Naive thymus-derived CD8-positive, alpha-beta T cell (primary cell): Measurements from ENCODE around the gene TRIM67. TPM values are rescaled to one million over a fixed set of nuclear protein-coding genes. Genes with fewer than 3 reads are reported as not detected.
A peak's percentile ranks its signal among the peaks of the same experiment; 100 is the strongest.

Experiments used
- ATAC-seq, 2 donors: fragments of 150-1000 bp; cut with Tn5 transposase in 1 of 2; sonication (Bioruptor Pico), chemical (Tn5 transposase) in 1 of 2; 1 replicate in 1 of 2; 2 replicates in 1 of 2; pipeline ENCODE4 v1.10.0; 2021; ENCODE audit warnings: mild to moderate bottlenecking in 2 of 2, moderate library complexity in 2 of 2
- POLR2A ChIA-PET: fragments of 350-600 bp; sonication (Branson Sonifier 250); formaldehyde crosslinking; loops from one replicate; lab custom pipeline; 2021; ENCODE audit warnings: antibody characterized with exemption; lab: Charles Lee
- DNase-seq, 10 donors: peaks; one replicate each; pipeline versions ENCODE4 v3.0.0 to v3.0.0-alpha.2; 2020 to 2022
- H3K27ac Mint-ChIP-seq, 10 donors: one replicate each; pipeline ENCODE4 v1.8.0; 2020 to 2022; ENCODE audit warnings: mild to moderate bottlenecking in 10 of 10, mixed read lengths in 10 of 10, moderate library complexity in 4 of 10, inconsistent platforms in 1 of 10
- H3K27me3 Mint-ChIP-seq, 5 donors: one replicate each; pipeline ENCODE4 v1.8.0; 2021 to 2022; ENCODE audit warnings: mixed read lengths in 5 of 5
- H3K36me3 Mint-ChIP-seq, 3 donors: one replicate each; pipeline ENCODE4 v1.8.0; 2020 to 2022; ENCODE audit warnings: mixed read lengths in 3 of 3, mild to moderate bottlenecking in 2 of 3, inconsistent platforms in 1 of 3
- H3K4me1 Mint-ChIP-seq, 4 donors: one replicate each; pipeline ENCODE4 v1.8.0; 2021 to 2022; ENCODE audit warnings: mixed read lengths in 4 of 4
- H3K4me3 Mint-ChIP-seq, 10 donors: one replicate each; pipeline ENCODE4 v1.8.0; 2020 to 2022; ENCODE audit warnings: mild to moderate bottlenecking in 10 of 10, mixed read lengths in 10 of 10, moderate library complexity in 6 of 10, inconsistent platforms in 1 of 10
- H3K9me3 Mint-ChIP-seq, 9 donors: one replicate each; pipeline ENCODE4 v1.8.0; 2020 to 2022; ENCODE audit warnings: mixed read lengths in 9 of 9, mild to moderate bottlenecking in 3 of 9, inconsistent platforms in 1 of 9, moderate library complexity in 1 of 9
- polyA plus RNA-seq, 3 donors: library from polyadenylated mRNA; unstranded; fragments of 300-500 nt; fragmentation: Illumina TruSeq; gene quantifications; one replicate each; pipeline ENCODE4 v1.2.3, GENCODE V29; 2021
- total RNA-seq, 8 experiments: library from RNA in 2 of 8; stranded (reverse) in 2 of 8; gene quantifications; one replicate each; pipeline ENCODE4 v1.2.3 and lab custom pipeline; 2021 to 2026

TRIM67 gene
- total and polyA plus RNA-seq, 5 experiments from 2014 or later, result not detected

- no peak for ATAC-seq
- Mint-ChIP-seq H3K27ac (no peak overlapping the region), H3K9me3 (no peaks in the 10 kb centered on the region), H3K4me3 (peak overlapping the region in 3 of 10 donors; percentile 7 to 28 (median 11)), H3K27me3 (no peaks in the 10 kb centered on the region), H3K4me1 (peaks cover 32 to 81% (median 75%) of the 10 kb centered on the region in 4 donors), H3K36me3 (peaks cover 8 to 72% (median 27%) of the 10 kb centered on the region in 3 donors)
- POLR2A ChIA-PET, result no interaction called here
- no peak for DNase-seq
These were observed 73.8 kb downstream of the TRIM67 start for GRCh38 chr1:231235526-231236207.

GRCh38 chr1:231236208-231236591 is 74.3 kb downstream of the TRIM67 start:
- no peak for ATAC-seq
- no peak for DNase-seq
- peaks cover 0 to 1% (median 0%) of the 10 kb centered on the region in 5 donors for H3K27me3 Mint-ChIP-seq
- no peak overlapping the region for H3K27ac Mint-ChIP-seq
- peaks cover 8 to 66% (median 27%) of the 10 kb centered on the region in 3 donors for H3K36me3 Mint-ChIP-seq
- H3K4me3 Mint-ChIP-seq, result peak overlapping the region in 4 of 10 donors; percentile 7 to 28 (median 16)
- POLR2A ChIA-PET, result no interaction called here
- H3K4me1 Mint-ChIP-seq, result peaks cover 26 to 76% (median 71%) of the 10 kb centered on the region in 4 donors
- H3K9me3 Mint-ChIP-seq, result no peaks in the 10 kb centered on the region

GRCh38 chr1:231236938-231237337 is 75.1 kb downstream of the TRIM67 start:
- Mint-ChIP-seq H3K36me3 (peaks cover 8 to 60% (median 27%) of the 10 kb centered on the region in 3 donors), H3K4me3 (peak overlapping the region in 3 of 10 donors; percentile 10 to 52 (median 39)), H3K27ac (no peak overlapping the region), H3K4me1 (peaks cover 26 to 75% (median 72%) of the 10 kb centered on the region in 4 donors), H3K27me3 (peaks cover 0 to 1% (median 0%) of the 10 kb centered on the region in 5 donors), H3K9me3 (no peaks in the 10 kb centered on the region)
- DNase-seq (no peak), ATAC-seq (no peak)
- POLR2A ChIA-PET, result no interaction called here

- POLR2A ChIA-PET, result interaction anchor here (0.9 kb wide), 1 partner anchor 100 kb away, joined by 4 read pairs; the partner anchor contains the start of genes EXOC8 and SPRTN
- Mint-ChIP-seq H3K9me3 (no peaks in the 10 kb centered on the region), H3K4me1 (peaks cover 29 to 79% (median 74%) of the 10 kb centered on the region in 4 donors), H3K36me3 (peaks cover 8 to 50% (median 27%) of the 10 kb centered on the region in 3 donors), H3K4me3 (peak overlapping the region in 3 of 10 donors; percentile 21 to 63 (median 37)), H3K27ac (peak overlapping the region in 2 of 10 donors; percentile 18 to 55), H3K27me3 (peaks cover 0 to 1% (median 0%) of the 10 kb centered on the region in 5 donors)
- no peak for DNase-seq
- no peak for ATAC-seq
These were observed 76.4 kb downstream of the TRIM67 start for GRCh38 chr1:231238298-231238697.

- Mint-ChIP-seq H3K9me3 (no peaks in the 10 kb centered on the region), H3K4me1 (peaks cover 33 to 84% (median 79%) of the 10 kb centered on the region in 4 donors), H3K36me3 (peaks cover 8 to 33% (median 23%) of the 10 kb centered on the region in 3 donors), H3K27me3 (peaks cover 0 to 1% (median 0%) of the 10 kb centered on the region in 5 donors), H3K27ac (peak overlapping the region; percentile 95 to 99 (median 98)), H3K4me3 (peak overlapping the region; percentile 92 to 99 (median 97))
- ATAC-seq (peak in 1 of 2 donors; percentile 2), DNase-seq (no peak)
- POLR2A ChIA-PET, result interaction anchor here (0.7 to 1.7 kb wide), 2 partner anchors 24 to 97 kb away, joined by 3 to 8 read pairs; partner anchors contain the start of genes EXOC8 and SPRTN
These were observed 78.6 kb downstream of the TRIM67 start for GRCh38 chr1:231240531-231240882.

- POLR2A ChIA-PET, result interaction anchor here (0.9 to 1.7 kb wide), 5 partner anchors 10 to 262 kb away, joined by 3 to 8 read pairs (median 4); partner anchors contain the start of genes ARV1, EXOC8, SPRTN and TTC13
- ATAC-seq (peak; percentile 96 to 97), DNase-seq (peak; percentile 84 to 95 (median 92))
- Mint-ChIP-seq H3K4me1 (peaks cover 34 to 82% (median 78%) of the 10 kb centered on the region in 4 donors), H3K4me3 (peak within 1 kb of the TSS; percentile 92 to 99 (median 97)), H3K27me3 (peaks cover 0 to 1% (median 0%) of the 10 kb centered on the region in 5 donors), H3K36me3 (peaks cover 8 to 33% (median 19%) of the 10 kb centered on the region in 3 donors), H3K27ac (peak within 1 kb of the TSS; percentile 95 to 99 (median 98)), H3K9me3 (no peaks in the 10 kb centered on the region)
These were observed 79.3 kb downstream of the TRIM67 start, which contains the start of gene GNPAT for GRCh38 chr1:231240883-231241735. Gene GNPAT (plus strand): TSS chr1:231241212. CDS start chr1:231241379, 167 bp downstream.

- Mint-ChIP-seq H3K27me3 (peaks cover 0 to 1% (median 0%) of the 10 kb centered on the region in 5 donors), H3K4me1 (peaks cover 35 to 78% (median 73%) of the 10 kb centered on the region in 4 donors), H3K36me3 (peaks cover 8 to 29% (median 14%) of the 10 kb centered on the region in 3 donors), H3K27ac (peak overlapping the region; percentile 95 to 99 (median 98)), H3K9me3 (no peaks in the 10 kb centered on the region), H3K4me3 (peak overlapping the region; percentile 92 to 99 (median 97))
- peak in 1 of 2 donors; percentile 19 for ATAC-seq
- peak in 1 of 10 donors; percentile 2 for DNase-seq
- POLR2A ChIA-PET, result interaction anchor here (0.9 to 1.0 kb wide), 4 partner anchors 9 to 263 kb away, joined by 3 to 6 read pairs (median 4); partner anchors contain the start of genes ARV1, EXOC8, SPRTN and TTC13
These were observed 79.9 kb downstream of the TRIM67 start for GRCh38 chr1:231241750-231242149.

GRCh38 chr1:231242516-231243198 is 80.8 kb downstream of the TRIM67 start:
- H3K9me3 Mint-ChIP-seq, result no peaks in the 10 kb centered on the region
- no peak for ATAC-seq
- H3K36me3 Mint-ChIP-seq, result peaks cover 7 to 25% (median 8%) of the 10 kb centered on the region in 3 donors
- DNase-seq, result no peak
- POLR2A ChIA-PET, result no interaction called here
- H3K27me3 Mint-ChIP-seq, result peaks cover 0 to 1% (median 0%) of the 10 kb centered on the region in 5 donors
- peak overlapping the region; percentile 92 to 99 (median 97) for H3K4me3 Mint-ChIP-seq
- peak overlapping the region in 7 of 10 donors; percentile 5 to 99 (median 96) for H3K27ac Mint-ChIP-seq
- H3K4me1 Mint-ChIP-seq, result peaks cover 39 to 75% (median 71%) of the 10 kb centered on the region in 4 donors

GRCh38 chr1:231248778-231249177 is 86.9 kb downstream of the TRIM67 start:
- Mint-ChIP-seq H3K4me1 (peaks cover 30 to 41% (median 35%) of the 10 kb centered on the region in 4 donors), H3K27me3 (no peaks in the 10 kb centered on the region), H3K4me3 (no peak overlapping the region), H3K9me3 (no peaks in the 10 kb centered on the region), H3K36me3 (peaks cover 0 to 44% (median 13%) of the 10 kb centered on the region in 3 donors), H3K27ac (peak overlapping the region in 1 of 10 donors; percentile 58)
- no peak for ATAC-seq
- POLR2A ChIA-PET, result no interaction called here
- no peak for DNase-seq

- Mint-ChIP-seq H3K4me1 (peaks cover 11 to 21% (median 17%) of the 10 kb centered on the region in 4 donors), H3K36me3 (peaks cover 13 to 71% (median 32%) of the 10 kb centered on the region in 3 donors), H3K9me3 (peaks cover 0 to 2% (median 0%) of the 10 kb centered on the region in 9 donors), H3K27me3 (no peaks in the 10 kb centered on the region), H3K4me3 (no peak overlapping the region), H3K27ac (no peak overlapping the region)
- POLR2A ChIA-PET, result no interaction called here
- no peak for ATAC-seq
- DNase-seq, result no peak
These were observed 90.5 kb downstream of the TRIM67 start for GRCh38 chr1:231252336-231252735.

GRCh38 chr1:231260351-231260750 is 98.5 kb downstream of the TRIM67 start:
- peaks cover 26 to 90% (median 51%) of the 10 kb centered on the region in 3 donors for H3K36me3 Mint-ChIP-seq
- no peaks in the 10 kb centered on the region for H3K27me3 Mint-ChIP-seq
- no peak overlapping the region for H3K4me3 Mint-ChIP-seq
- H3K4me1 Mint-ChIP-seq, result peaks cover 0 to 10% (median 2%) of the 10 kb centered on the region in 4 donors
- DNase-seq, result no peak
- peaks cover 0 to 13% (median 2%) of the 10 kb centered on the region in 9 donors for H3K9me3 Mint-ChIP-seq
- ATAC-seq, result no peak
- POLR2A ChIA-PET, result no interaction called here
- no peak overlapping the region for H3K27ac Mint-ChIP-seq
